OCI-LY1 (cell line): ENCODE data around the gene FAM193B.
"Not testable (repeated sequence)": the region's sequence is repeated elsewhere in the genome, so short reads cannot be mapped to it uniquely, and the experiment has no call there.

ENCODE experiments used
- H2AFZ ChIP-seq: fragments of 200-600 bp; sonication (generic), shearing (Covaris generic); 2 replicates; pipeline ENCODE4 v1.6.0; 2014; ENCODE audit warnings: antibody characterized with exemption, mild to moderate bottlenecking, low read length
- H3F3A ChIP-seq: fragments of 200-600 bp; sonication (generic), shearing (Covaris generic); 2 replicates; pipeline ENCODE4 v1.6.0; 2014; ENCODE audit warnings: mild to moderate bottlenecking, antibody characterized with exemption, low read length, moderate library complexity; ENCODE audit not compliant: insufficient read depth
- H3K27ac ChIP-seq: fragments of 200-600 bp; sonication (generic); 2 replicates; pipeline ENCODE4 v1.5.1; 2014; ENCODE audit warnings: low read length, mixed run types, mild to moderate bottlenecking, low read depth; ENCODE audit not compliant: poor library complexity, severe bottlenecking
- H3K27me3 ChIP-seq: fragments of 200-600 bp; sonication (generic); 2 replicates; pipeline ENCODE4 v1.6.0; 2014; ENCODE audit warnings: antibody characterized with exemption, mild to moderate bottlenecking, low read length, moderate library complexity; ENCODE audit not compliant: insufficient read depth
- H3K36me3 ChIP-seq: fragments of 200-600 bp; sonication (generic); 2 replicates; pipeline ENCODE4 v1.6.1; 2014; ENCODE audit warnings: mild to moderate bottlenecking, antibody characterized with exemption, low read length, moderate library complexity, mixed read lengths; ENCODE audit not compliant: insufficient read depth
- H3K4me1 ChIP-seq: fragments of 200-600 bp; sonication (generic); 2 replicates; pipeline ENCODE4 v1.5.1; 2014; ENCODE audit warnings: mild to moderate bottlenecking, low read length, moderate library complexity; ENCODE audit not compliant: insufficient read depth, severe bottlenecking
- H3K4me2 ChIP-seq: fragments of 200-600 bp; sonication (generic), shearing (Covaris generic); 2 replicates; pipeline ENCODE4 v1.6.1; 2014; ENCODE audit warnings: low read length
- H3K4me3 ChIP-seq: fragments of 200-600 bp; sonication (generic); 2 replicates; pipeline ENCODE4 v1.5.1; 2014; ENCODE audit warnings: low read length, low read depth, mild to moderate bottlenecking, mixed read lengths; ENCODE audit not compliant: poor library complexity, severe bottlenecking
- H3K79me2 ChIP-seq: fragments of 200-600 bp; shearing (Covaris generic); 2 replicates; pipeline ENCODE4 v1.6.1; 2016; ENCODE audit warnings: mixed run types, low read length, mixed read lengths; ENCODE audit not compliant: insufficient read depth
- H3K9ac ChIP-seq: fragments of 200-600 bp; sonication (generic), shearing (Covaris generic); 2 replicates; pipeline ENCODE4 v1.6.1; 2014; ENCODE audit warnings: mild to moderate bottlenecking, low read length, mixed read lengths
- H3K9me2 ChIP-seq: fragments of 200-600 bp; sonication (generic), shearing (Covaris generic); 2 replicates; pipeline ENCODE4 v1.6.1; 2014; ENCODE audit warnings: low read depth, mild to moderate bottlenecking, low read length, mixed read lengths
- H3K9me3 ChIP-seq: fragments of 200-600 bp; shearing (Covaris generic); 2 replicates; pipeline ENCODE4 v1.6.1; 2014; ENCODE audit warnings: low read length, mixed read lengths
- H4K20me1 ChIP-seq: fragments of 200-600 bp; sonication (generic), shearing (Covaris generic); 2 replicates; pipeline ENCODE4 v1.6.0; 2016; ENCODE audit warnings: mild to moderate bottlenecking, low read length; ENCODE audit not compliant: insufficient read depth
- EZH2 ChIP-seq: fragments of 200-600 bp; sonication (generic), shearing (Covaris generic); IDR thresholded peaks from 2 replicates; pipeline ENCODE4 v1.8.0; 2017; ENCODE audit warnings: borderline replicate concordance, mixed run types, mild to moderate bottlenecking, antibody characterized with exemption, low read length, moderate library complexity, mixed read lengths
- TF ChIP-seq, protein P1 (sequence below): fragments of 200-600 bp; sonication (generic), shearing (Covaris generic); IDR thresholded peaks from 2 replicates; pipeline ENCODE4 v1.5.1; 2017; ENCODE audit warnings: mild to moderate bottlenecking, antibody characterized with exemption, low read length, moderate library complexity, mixed read lengths

FAM193B gene

GRCh38 chr5:177565046-177565445 is 10.7 kb upstream of the FAM193B start:
- H3K4me3 ChIP-seq: no peak overlapping the region
- H3K9me2 ChIP-seq: no peaks in the 10 kb centered on the region
- H3K9ac ChIP-seq: no peak overlapping the region
- no peaks in the 10 kb centered on the region for H3K9me3 ChIP-seq
- H3K4me1 ChIP-seq: no peaks in the 10 kb centered on the region
- no peaks in the 10 kb centered on the region for H3K36me3 ChIP-seq
- no peaks in the 10 kb centered on the region for H3K79me2 ChIP-seq
- TF ChIP-seq, protein P1, sequence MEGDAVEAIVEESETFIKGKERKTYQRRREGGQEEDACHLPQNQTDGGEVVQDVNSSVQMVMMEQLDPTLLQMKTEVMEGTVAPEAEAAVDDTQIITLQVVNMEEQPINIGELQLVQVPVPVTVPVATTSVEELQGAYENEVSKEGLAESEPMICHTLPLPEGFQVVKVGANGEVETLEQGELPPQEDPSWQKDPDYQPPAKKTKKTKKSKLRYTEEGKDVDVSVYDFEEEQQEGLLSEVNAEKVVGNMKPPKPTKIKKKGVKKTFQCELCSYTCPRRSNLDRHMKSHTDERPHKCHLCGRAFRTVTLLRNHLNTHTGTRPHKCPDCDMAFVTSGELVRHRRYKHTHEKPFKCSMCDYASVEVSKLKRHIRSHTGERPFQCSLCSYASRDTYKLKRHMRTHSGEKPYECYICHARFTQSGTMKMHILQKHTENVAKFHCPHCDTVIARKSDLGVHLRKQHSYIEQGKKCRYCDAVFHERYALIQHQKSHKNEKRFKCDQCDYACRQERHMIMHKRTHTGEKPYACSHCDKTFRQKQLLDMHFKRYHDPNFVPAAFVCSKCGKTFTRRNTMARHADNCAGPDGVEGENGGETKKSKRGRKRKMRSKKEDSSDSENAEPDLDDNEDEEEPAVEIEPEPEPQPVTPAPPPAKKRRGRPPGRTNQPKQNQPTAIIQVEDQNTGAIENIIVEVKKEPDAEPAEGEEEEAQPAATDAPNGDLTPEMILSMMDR: no peak
- TF ChIP-seq EZH2: no peak
- H4K20me1 ChIP-seq: no peaks in the 10 kb centered on the region
- no peak overlapping the region for H2AFZ ChIP-seq
- H3K4me2 ChIP-seq: no peak overlapping the region
- no peaks in the 10 kb centered on the region for H3F3A ChIP-seq
- no peak overlapping the region for H3K27ac ChIP-seq
- H3K27me3 ChIP-seq: no peaks in the 10 kb centered on the region; the same call in 1 of the 2 replicates

GRCh38 chr5:177559446-177559941 is 5.1 kb upstream of the FAM193B start:
- H3K4me3 ChIP-seq, H3K9me2 ChIP-seq, H3K79me2 ChIP-seq, H3K9ac ChIP-seq, H3K4me1 ChIP-seq, H3K27ac ChIP-seq, H3K36me3 ChIP-seq, H3F3A ChIP-seq, H3K4me2 ChIP-seq, H3K27me3 ChIP-seq, H3K9me3 ChIP-seq, H4K20me1 ChIP-seq, H2AFZ ChIP-seq: not testable (repeated sequence)

GRCh38 chr5:177557796-177558195 is 3.4 kb upstream of the FAM193B start:
- Histone ChIP-seq H3K36me3 (peaks cover under 1% of the 10 kb centered on the region; the same call in 1 of the 2 replicates), H3F3A (no peaks in the 10 kb centered on the region), H3K4me2 (no peak overlapping the region), H2AFZ (no peak overlapping the region), H3K4me1 (peaks cover 18% of the 10 kb centered on the region), H4K20me1 (no peaks in the 10 kb centered on the region), H3K4me3 (no peak overlapping the region), H3K9ac (no peak overlapping the region), H3K9me2 (no peaks in the 10 kb centered on the region), H3K27ac (no peak overlapping the region), H3K27me3 (no peaks in the 10 kb centered on the region), H3K79me2 (peaks cover 12% of the 10 kb centered on the region), H3K9me3 (no peaks in the 10 kb centered on the region)
- no peak for TF ChIP-seq EZH2
- TF ChIP-seq, protein P1: no peak

- peaks cover 25% of the 10 kb centered on the region for H3K4me1 ChIP-seq
- no peak for TF ChIP-seq EZH2
- TF ChIP-seq, protein P1: no peak
- H3K79me2 ChIP-seq: peaks cover 19% of the 10 kb centered on the region
- no peaks in the 10 kb centered on the region for H3K27me3 ChIP-seq
- no peak overlapping the region for H2AFZ ChIP-seq
- H3K9me2 ChIP-seq: no peaks in the 10 kb centered on the region
- H3K36me3 ChIP-seq: peaks cover 7% of the 10 kb centered on the region; the same call in 1 of the 2 replicates
- no peaks in the 10 kb centered on the region for H3F3A ChIP-seq
- H3K4me2 ChIP-seq: no peak overlapping the region
- no peak overlapping the region for H3K27ac ChIP-seq
- no peaks in the 10 kb centered on the region for H4K20me1 ChIP-seq
- H3K9ac ChIP-seq: no peak overlapping the region
- no peaks in the 10 kb centered on the region for H3K9me3 ChIP-seq
- no peak overlapping the region for H3K4me3 ChIP-seq
These were observed 2.8 kb upstream of the FAM193B start for GRCh38 chr5:177557041-177557647.
